Ishikawa (cell line): ENCODE measurements around the gene HES3.

Experiments
- CEBPB ChIP-seq: IDR thresholded peaks from 2 replicates; pipeline ENCODE4 v1.6.1; 2012
- CREB1 ChIP-seq: IDR thresholded peaks from 2 replicates; pipeline ENCODE4 v1.6.1; 2012; ENCODE audit warnings: low read depth
- EGR1 ChIP-seq: IDR thresholded peaks from 2 replicates; pipeline ENCODE4 v1.6.1; 2012
- EP300 ChIP-seq: IDR thresholded peaks from 2 replicates; pipeline ENCODE4 v1.6.1; 2012; ENCODE audit warnings: borderline replicate concordance
- FOXM1 ChIP-seq: IDR thresholded peaks from 2 replicates; pipeline ENCODE4 v1.6.1; 2012; ENCODE audit warnings: low read depth, borderline replicate concordance
- MAX ChIP-seq: IDR thresholded peaks from 2 replicates; pipeline ENCODE4 v1.6.1; 2012
- NFIC ChIP-seq: IDR thresholded peaks from 2 replicates; pipeline ENCODE4 v1.6.1; 2012
- RAD21 ChIP-seq: IDR thresholded peaks from 2 replicates; pipeline ENCODE4 v1.6.1; 2012; ENCODE audit warnings: low read depth
- REST ChIP-seq: IDR thresholded peaks from 2 replicates; pipeline ENCODE4 v1.6.1; 2012; ENCODE audit warnings: low read depth, mild to moderate bottlenecking
- TAF1 ChIP-seq: IDR thresholded peaks from 2 replicates; pipeline ENCODE4 v1.6.1; 2012; ENCODE audit warnings: low read depth, mild to moderate bottlenecking
- TCF12 ChIP-seq: IDR thresholded peaks from 2 replicates; pipeline ENCODE4 v1.6.1; 2012; ENCODE audit warnings: low read depth
- TEAD4 ChIP-seq: IDR thresholded peaks from 2 replicates; pipeline ENCODE4 v1.6.1; 2012
- YY1 ChIP-seq: IDR thresholded peaks from 2 replicates; pipeline ENCODE4 v1.6.1; 2012; ENCODE audit warnings: low read depth
- ZBTB7A ChIP-seq: IDR thresholded peaks from 2 replicates; pipeline ENCODE4 v1.6.1; 2012; ENCODE audit warnings: low read depth
- TF ChIP-seq, protein P1 (sequence below): IDR thresholded peaks from 2 replicates; pipeline ENCODE4 v1.6.1; 2012

Gene HES3

GRCh38 chr1:6206520-6206855 is 37.5 kb upstream of the HES3 start:
- TF ChIP-seq EGR1 = no peak
- no peak for TF ChIP-seq TCF12
- TF ChIP-seq FOXM1 = no peak
- no peak for TF ChIP-seq ZBTB7A
- TF ChIP-seq RAD21 = no peak
- no peak for TF ChIP-seq REST
- TF ChIP-seq CEBPB = no peak
- TF ChIP-seq TAF1 = no peak
- no peak for TF ChIP-seq YY1
- no peak for TF ChIP-seq TEAD4
- TF ChIP-seq NFIC = no peak
- TF ChIP-seq, protein P1, sequence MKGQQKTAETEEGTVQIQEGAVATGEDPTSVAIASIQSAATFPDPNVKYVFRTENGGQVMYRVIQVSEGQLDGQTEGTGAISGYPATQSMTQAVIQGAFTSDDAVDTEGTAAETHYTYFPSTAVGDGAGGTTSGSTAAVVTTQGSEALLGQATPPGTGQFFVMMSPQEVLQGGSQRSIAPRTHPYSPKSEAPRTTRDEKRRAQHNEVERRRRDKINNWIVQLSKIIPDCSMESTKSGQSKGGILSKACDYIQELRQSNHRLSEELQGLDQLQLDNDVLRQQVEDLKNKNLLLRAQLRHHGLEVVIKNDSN = no peak

DNA sequence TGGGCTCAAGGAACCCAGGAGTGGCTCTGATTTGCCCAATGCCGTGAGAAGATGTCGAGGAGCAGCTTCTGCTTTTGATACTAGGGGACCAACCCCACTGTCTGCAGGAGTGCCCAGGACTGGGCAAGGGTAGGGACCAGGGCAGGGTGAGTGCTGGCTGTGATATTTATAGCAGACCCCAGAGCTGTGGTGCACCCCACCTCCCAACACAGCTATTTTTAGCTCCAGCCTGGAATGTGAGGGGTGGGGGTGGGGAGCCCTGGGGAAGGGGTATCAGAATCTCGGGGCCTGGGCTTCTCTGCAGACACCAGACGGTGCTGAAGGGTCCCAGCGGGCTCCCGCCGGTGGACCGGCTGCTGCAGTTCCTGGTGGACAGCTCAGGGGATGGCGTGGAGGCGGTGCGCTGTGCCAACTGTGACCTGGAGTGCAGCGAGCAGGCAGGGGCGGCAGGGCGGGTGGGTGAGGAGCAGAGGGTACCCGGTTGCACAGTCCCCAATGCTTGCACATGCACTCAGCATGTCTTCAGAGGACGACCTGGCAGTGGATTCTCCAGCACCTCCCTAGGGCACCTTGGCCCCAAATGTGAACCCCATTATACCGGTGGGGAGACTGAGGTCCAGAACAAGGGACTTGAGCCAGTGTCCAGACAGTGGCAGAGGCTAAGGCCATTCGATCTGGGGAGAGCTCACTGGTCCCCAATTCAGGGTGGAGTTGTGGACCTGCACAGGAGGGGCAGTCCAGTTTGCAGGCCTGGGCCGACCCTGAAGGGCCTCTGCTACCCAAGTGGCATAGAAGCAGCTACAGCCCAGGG is 36.7 kb upstream of the HES3 start:
- TF ChIP-seq TEAD4 = no peak
- no peak for TF ChIP-seq YY1
- no peak for TF ChIP-seq REST
- TF ChIP-seq CEBPB = no peak
- no peak for TF ChIP-seq ZBTB7A
- TF ChIP-seq, protein P1 = no peak
- TF ChIP-seq CREB1 = no peak
- TF ChIP-seq EGR1 = no peak
- no peak for TF ChIP-seq FOXM1
- no peak for TF ChIP-seq EP300
- no peak for TF ChIP-seq TCF12

DNA sequence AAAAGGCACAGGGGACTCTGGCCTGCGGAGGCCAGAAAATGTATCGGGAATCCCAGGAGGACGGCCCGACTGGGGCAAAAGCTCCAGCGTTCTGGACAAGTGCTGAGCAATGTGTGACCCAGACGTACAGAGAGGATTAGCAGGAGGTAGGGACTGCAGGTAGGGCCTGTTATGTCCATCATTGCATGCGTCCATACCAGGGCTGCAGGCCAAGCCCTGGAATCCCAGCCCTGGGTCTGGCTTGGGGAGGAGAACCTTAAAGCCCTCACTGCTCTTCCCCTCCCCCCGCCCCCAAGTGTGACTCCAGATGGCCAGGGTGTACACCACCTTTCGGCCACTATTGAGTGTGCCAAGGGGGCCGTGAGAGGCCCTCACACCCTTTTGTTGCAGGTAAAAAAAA is 36.1 kb upstream of the HES3 start:
- TF ChIP-seq YY1 (no peak), REST (no peak), TEAD4 (no peak)

DNA sequence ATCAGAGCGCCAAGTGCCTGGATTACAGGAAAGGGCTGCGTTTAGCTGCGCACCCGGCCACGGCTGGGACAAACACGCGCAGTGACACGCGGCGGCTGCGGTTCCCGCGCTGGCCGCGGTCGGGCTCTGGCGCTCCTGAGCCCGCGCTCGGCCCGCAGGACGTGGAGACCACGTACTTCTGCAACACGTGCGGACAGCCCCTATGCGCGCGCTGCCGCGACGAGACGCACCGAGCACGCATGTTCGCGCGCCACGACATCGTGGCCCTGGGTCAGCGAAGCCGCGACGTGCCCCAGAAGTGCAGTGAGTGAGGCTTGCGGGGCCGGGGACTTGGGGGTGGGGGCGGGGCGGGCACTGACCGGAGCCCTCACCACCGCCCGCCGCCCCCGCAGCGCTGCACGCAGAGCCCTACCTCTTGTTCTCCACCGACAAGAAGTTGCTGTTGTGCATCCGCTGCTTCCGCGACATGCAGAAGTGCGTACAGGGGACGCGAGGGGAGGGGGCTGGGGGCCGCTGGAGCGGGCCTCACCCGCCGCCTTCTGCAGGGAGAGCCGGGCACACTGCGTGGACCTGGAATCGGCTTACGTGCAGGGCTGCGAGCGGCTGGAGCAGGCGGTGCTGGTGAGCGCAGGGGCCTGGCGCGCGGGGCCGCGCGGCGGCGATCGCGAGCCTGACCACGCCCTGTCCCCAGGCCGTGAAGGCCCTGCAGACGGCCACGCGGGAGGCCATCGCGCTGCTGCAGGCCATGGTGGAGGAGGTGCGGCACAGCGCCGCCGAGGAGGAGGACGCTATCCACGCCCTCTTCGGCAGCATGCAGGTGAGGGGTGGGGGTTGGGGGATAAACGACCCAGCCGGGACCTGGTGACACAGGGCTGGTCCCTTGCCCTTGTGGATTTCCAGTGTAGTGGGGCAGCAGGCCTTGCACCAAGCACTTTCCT is 35.0 kb upstream of the HES3 start:
- TF ChIP-seq YY1 (peak; percentile 22; the same call in 1 of the 2 replicates), TEAD4 (no peak), TAF1 (no peak), ZBTB7A (no peak), MAX (peak; percentile 62; the same call in 1 of the 2 replicates)
- TF ChIP-seq, protein P1 = no peak
